ENCODE measurements around the gene NUDT5.

GRCh38 chr10:12243864-12244620 lies 48.4 kb upstream of the NUDT5 start:
- TF ChIP-seq, protein P1, sequence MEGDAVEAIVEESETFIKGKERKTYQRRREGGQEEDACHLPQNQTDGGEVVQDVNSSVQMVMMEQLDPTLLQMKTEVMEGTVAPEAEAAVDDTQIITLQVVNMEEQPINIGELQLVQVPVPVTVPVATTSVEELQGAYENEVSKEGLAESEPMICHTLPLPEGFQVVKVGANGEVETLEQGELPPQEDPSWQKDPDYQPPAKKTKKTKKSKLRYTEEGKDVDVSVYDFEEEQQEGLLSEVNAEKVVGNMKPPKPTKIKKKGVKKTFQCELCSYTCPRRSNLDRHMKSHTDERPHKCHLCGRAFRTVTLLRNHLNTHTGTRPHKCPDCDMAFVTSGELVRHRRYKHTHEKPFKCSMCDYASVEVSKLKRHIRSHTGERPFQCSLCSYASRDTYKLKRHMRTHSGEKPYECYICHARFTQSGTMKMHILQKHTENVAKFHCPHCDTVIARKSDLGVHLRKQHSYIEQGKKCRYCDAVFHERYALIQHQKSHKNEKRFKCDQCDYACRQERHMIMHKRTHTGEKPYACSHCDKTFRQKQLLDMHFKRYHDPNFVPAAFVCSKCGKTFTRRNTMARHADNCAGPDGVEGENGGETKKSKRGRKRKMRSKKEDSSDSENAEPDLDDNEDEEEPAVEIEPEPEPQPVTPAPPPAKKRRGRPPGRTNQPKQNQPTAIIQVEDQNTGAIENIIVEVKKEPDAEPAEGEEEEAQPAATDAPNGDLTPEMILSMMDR (IDR thresholded peaks at IDR 0.05), result no peak
- no peak for TF ChIP-seq POLR2A (IDR thresholded peaks at IDR 0.05)
- no peak for TF ChIP-seq POLR2AphosphoS5 (IDR thresholded peaks at IDR 0.05; ENCODE audit: insufficient read depth in 1 of 2, low read depth in 1 of 2)

Measured in vagina (tissue), 2 donors.